ENCODE results near the gene GRIN1.

Gene GRIN1

DNA sequence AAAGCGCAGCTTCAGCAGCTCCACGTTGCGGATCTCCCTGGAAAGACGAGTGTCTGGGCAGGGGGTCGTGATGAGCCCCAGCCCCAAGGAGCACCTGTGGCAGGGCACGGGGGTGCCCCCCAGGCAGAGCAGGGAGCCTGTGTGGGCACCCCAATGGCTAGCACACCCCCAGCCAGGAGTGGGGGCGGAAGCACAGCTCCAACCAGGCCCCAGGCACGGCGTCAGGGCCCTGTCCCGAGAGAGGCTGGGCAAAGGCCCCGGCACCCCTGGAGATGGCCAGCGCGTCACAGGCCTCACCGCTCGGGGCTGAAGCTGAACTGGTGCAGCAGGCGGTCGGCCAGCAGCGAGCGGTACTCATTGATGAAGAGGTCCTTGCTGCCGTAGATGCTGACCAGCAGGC, 41.5 kb downstream of the GRIN1 start:
- no peak for DNase-seq

DNA sequence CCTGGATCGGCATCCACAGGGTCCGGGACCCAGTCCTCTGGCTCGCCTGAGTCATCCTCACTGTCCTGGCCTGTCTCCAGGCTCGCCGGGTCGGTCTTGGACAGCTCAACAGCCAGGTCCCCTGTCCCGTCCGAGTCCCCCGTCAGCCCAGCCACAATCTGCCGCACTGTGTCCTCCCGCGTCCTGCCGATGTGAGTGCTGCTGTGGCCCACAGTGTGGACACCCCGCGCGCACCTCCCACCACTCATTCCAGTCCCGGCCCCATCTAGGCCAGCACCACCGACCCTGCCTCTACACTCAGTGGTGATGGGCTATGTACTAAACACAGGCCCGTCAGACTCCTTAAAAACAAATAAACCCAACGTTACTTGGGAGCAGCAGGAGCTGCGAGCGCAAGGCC, 42.7 kb downstream of the GRIN1 start:
- no peak for DNase-seq

DNA sequence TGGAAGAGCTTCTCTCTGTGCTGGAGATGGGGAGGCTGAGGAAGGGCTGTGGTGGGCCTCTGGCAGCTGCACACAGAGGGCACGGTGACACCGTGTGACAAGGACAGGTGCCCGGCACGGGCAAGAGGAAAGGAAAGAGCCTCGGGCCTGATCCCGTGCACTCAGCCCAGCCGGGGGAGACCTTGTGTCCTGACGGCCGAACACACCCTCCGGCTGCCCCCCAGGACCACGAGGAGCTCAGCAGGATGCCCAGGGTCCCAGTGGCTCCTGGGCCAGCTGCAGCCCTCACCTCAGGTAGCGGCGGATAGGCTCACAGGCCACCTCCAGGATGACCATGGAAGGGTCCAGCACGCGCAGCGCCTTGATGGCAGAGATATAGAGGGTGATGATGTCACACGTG, 43.9 kb downstream of the GRIN1 start:
- DNase-seq = no peak

- DNase-seq = no peak
These were observed 45.1 kb downstream of the GRIN1 start for GRCh38 chr9:137183980-137184595.

DNA sequence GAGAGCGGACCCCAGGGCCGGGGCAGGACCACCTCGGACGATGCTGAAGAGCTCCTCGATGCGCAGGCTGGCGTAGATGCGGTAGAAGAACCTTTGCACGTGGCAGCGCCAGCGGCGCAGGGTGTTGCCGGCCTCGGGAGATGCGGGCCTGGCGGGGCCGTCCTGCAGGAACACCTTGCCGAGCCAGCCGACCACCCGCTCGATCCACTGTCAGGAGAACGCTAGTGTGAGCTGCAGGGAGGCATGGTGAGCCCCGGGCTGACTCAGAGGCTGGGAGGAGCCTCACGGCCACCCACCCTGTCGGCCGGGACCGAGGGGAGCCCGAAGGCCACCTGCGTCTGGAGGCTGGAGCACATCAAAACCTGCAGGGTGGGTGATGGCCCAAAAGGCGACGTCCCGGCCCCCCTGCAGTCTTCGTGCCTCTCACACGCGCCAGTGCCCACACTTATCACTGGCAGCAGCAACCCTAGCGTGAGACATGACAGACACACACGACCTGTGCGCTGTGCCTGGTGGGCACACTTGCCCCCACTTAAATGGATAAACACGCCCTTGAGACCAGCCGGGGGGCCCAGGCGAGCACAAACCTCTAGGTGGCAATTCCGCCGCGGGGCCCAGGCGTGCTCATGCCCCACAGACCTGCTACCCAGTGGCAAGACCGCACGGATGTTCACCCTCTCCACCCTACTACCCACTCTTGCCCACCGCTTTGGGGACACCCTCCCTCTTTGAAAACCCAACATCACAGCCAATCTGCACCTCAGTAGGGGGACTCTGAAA, 46.1 kb downstream of the GRIN1 start:
- DNase-seq = no peak

- no peak for DNase-seq
These were observed 47.0 kb downstream of the GRIN1 start for GRCh38 chr9:137185921-137186320.

- no peak for DNase-seq
These were observed 47.4 kb downstream of the GRIN1 start for GRCh38 chr9:137186385-137186784.

- DNase-seq = no peak
These were observed 48.4 kb downstream of the GRIN1 start for GRCh38 chr9:137187386-137187785.

GRCh38 chr9:137188086-137188489, 49.1 kb downstream of the GRIN1 start:
- no peak for DNase-seq

DNA sequence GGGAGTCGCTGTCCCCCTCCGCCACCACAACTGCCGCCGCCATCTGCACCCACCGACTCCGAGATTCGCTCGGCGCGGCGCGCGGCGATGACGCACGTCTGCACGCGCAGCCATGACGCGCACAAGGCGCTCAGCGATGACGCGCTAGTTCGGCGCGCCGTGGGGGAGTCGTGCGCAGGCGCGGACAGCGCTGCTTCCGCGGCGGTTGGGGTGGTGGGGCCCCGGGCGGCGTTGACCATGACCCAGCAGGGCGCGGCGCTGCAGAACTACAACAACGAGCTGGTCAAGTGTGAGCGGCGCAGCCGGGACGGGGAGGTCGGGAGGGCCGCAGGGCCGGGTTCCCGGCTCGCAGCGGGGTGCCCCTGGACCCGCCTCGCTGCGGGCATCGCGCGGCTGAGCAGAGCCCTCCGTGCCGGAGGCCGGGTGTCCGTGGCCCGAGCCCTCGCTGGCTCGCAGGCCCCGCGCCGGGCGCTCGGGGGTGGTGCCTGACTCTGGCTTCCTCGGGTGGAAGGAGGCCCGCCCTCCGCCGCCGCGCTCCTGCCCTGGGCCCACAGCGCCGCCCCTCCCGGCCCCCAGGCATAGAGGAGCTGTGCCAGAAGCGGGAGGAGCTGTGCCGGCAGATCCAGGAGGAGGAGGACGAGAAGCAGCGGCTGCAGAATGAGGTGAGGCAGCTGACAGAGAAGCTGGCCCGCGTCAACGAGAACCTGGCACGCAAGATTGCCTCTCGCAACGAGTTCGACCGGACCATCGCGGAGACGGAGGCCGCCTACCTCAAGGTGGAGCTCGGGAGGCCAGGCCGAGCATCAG, 49.7 kb downstream of the GRIN1 start, which contains the start of the genes ANAPC2 and SSNA1:
Gene ANAPC2, minus strand, starts transcription at position 71 of the 807 bp plus-strand sequence. Its CDS starts 28 bp downstream, at position 43.
Gene SSNA1, plus strand, starts transcription at position 187 of the 807 bp plus-strand sequence. Its CDS starts 51 bp downstream, at position 238.
- DNase-seq = peak; percentile 90

DNA sequence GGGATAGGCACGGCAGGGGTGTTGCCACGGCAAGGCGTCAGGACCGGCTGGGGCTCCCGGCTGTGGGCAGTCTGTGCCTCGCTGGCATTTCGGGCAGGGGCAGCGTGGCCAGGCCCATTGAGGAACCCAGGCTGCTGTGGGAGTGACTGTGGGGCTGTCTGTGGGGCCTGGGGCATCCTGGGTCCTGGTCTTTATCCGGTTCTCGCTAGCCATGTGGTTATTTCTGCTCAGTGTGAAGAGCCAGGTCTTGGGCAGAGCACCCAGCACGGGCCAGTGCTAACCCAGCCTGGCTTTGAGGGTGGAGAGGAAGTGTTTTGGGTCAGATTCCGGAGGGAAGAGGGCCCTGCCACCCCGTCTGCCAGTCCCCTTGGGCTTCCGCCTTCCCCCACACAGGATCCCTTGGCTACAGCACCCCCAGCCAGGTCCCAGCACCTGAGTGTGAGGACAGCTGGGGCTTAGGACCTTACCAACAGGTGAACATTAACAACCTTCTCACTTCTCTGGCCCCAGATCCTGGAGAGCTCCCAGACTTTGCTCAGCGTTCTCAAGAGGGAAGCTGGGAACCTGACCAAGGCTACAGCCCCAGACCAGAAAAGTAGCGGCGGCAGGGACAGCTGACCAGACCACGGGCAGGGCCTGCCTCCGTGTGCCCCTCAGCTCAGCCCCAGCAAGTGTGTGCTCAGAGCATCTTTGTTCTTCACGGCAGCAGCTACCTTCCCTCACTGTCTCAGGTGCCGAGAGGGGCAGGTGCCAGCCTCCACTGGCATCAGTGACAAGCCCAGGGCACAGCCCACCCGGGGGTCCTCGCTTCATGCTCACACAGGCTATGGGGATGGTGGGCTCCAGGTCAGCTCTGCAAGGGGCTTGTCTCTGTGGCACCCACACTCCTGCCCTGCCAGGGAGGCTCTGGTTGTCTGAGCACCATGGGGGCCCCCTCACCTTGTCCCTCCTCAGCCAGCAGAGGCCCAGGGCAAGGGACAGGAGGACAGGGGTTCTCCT, 50.6 kb downstream of the GRIN1 start:
- DNase-seq = no peak

- no peak for DNase-seq
These were observed 51.4 kb downstream of the GRIN1 start for GRCh38 chr9:137190315-137190856.

- no peak for DNase-seq
These were observed 52.3 kb downstream of the GRIN1 start for GRCh38 chr9:137191245-137191644.

DNA sequence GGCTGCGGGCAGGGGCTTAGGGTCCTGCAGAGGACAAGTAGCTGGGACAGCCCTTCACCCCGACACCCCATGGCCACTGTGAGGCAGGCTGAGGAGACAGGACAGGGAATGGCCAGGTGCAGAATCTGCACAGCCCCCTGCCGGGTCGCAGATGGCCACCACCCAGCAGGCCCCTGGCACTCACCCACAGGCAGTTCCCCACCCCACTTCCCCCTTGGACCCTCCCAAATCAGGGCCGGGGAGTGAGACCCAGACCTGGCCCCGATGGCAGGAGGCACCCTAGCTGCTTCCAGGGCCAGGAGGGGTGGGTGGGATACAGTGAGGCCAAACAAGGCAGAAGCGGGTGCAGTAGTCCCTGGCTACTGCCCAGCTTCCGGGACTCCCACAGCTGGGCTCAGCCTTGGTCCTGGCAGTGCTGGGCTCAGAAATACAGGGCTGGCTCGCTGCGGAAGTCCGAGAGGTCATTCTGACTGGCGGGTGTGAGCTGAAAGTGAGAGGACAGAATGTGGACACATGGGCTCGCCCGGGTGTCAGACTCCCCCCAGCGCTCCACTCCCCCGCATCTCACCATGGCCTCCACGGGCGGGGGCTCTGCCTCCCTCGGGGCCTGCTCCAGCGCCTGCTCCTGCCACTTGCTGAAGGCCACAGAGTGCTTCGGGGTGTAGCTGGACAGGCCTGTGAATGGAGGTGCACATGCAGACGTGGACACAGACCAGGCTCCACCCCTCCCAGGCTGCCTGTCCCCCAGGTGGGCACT, 52.9 kb downstream of the GRIN1 start:
- no peak for DNase-seq

GRCh38 chr9:137192448-137192780, 53.5 kb downstream of the GRIN1 start:
- DNase-seq = no peak

DNA sequence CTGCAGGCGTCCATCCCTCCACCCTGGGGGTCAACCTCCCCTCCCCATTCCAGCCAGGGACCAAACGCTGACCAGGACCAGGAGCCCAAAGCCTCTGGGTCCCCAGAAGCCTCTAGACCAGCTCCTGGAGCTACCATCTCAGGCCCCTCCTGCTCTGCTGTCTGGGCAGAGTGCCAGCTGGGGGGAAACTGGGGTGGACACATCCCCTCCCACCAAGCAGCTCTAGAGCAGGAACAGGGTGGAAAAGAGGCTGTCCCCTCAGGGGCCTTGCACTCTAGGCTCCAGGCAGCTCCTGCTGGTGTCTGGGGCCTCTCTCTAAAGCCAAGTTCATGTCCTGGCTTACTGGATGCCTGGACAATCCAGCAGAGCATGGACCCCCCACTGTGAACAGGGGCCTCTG, 53.9 kb downstream of the GRIN1 start:
- DNase-seq = no peak

DNA sequence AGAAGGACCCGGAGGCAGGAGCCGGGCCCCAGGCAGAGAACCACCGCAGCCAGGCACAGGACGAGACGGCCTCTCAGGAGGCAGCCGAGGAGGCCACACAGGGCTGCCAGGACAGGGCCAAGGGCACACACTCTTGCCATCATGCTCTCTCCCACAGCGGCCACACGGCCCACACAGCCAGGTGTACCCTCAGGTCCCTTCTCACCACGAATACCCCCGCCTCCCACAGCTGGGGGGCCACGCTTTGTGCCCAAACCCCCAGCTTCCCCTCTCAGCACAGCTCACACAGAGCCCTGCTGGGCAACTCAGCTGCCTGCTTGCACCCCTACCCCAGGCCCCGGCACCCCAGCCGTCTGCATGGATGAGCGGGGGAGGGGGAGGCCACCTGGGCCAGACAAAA, 54.8 kb downstream of the GRIN1 start:
- DNase-seq = no peak

- no peak for DNase-seq
These were observed 55.4 kb downstream of the GRIN1 start for GRCh38 chr9:137194388-137194787.

GRCh38 chr9:137194909-137195308, 56.0 kb downstream of the GRIN1 start:
- no peak for DNase-seq

GRCh38 chr9:137195525-137196220, 56.7 kb downstream of the GRIN1 start:
- DNase-seq = no peak
